Smooth muscle cell (in vitro differentiated cells): ENCODE measurements around the gene RAB33B. TPM values are rescaled to one million over a fixed set of nuclear protein-coding genes. Genes with fewer than 3 reads are reported as not detected.

Source experiments
- DNase-seq: peaks from one replicate; lab custom pipeline; 2025; ENCODE audit not compliant: unreplicated experiment; lab: John Stamatoyannopoulos, UW
- H2AFZ ChIP-seq: fragments of 200-600 bp; sonication (generic); 2 replicates; pipeline ENCODE4 v1.6.0; 2016; ENCODE audit warnings: antibody characterized with exemption, low read depth, mild to moderate bottlenecking
- H3F3A ChIP-seq: fragments of 200-600 bp; sonication (generic); 2 replicates; pipeline ENCODE4 v1.6.0; 2017; ENCODE audit warnings: antibody characterized with exemption, low read depth
- H3K27ac ChIP-seq: fragments of 200-600 bp; sonication (generic); 2 replicates; pipeline ENCODE4 v1.5.1; 2016; ENCODE audit warnings: low read depth, mild to moderate bottlenecking
- H3K27me3 ChIP-seq: fragments of 200-600 bp; sonication (generic); 2 replicates; pipeline ENCODE4 v1.6.1; 2016; ENCODE audit warnings: low read depth, mild to moderate bottlenecking
- H3K36me3 ChIP-seq: fragments of 200-600 bp; sonication (generic); 2 replicates; pipeline ENCODE4 v1.5.1; 2016; ENCODE audit warnings: low read depth
- H3K4me1 ChIP-seq: fragments of 200-600 bp; sonication (generic); 2 replicates; pipeline ENCODE4 v1.5.1; 2016; ENCODE audit warnings: low read depth
- H3K4me2 ChIP-seq: fragments of 200-600 bp; sonication (generic); 2 replicates; pipeline ENCODE4 v1.6.0; 2016; ENCODE audit warnings: mild to moderate bottlenecking
- H3K4me3 ChIP-seq: fragments of 200-600 bp; sonication (generic); 2 replicates; pipeline ENCODE4 v1.5.1; 2016; ENCODE audit warnings: mild to moderate bottlenecking
- H3K79me2 ChIP-seq: fragments of 200-600 bp; sonication (generic); 2 replicates; pipeline ENCODE4 v1.6.0; 2016; ENCODE audit warnings: low read depth, mild to moderate bottlenecking
- H3K9ac ChIP-seq: fragments of 200-600 bp; sonication (generic); 2 replicates; pipeline ENCODE4 v1.6.0; 2016; ENCODE audit warnings: low read depth
- H3K9me3 ChIP-seq: fragments of 200-600 bp; sonication (generic); replicated peaks from 2 replicates; pipeline ENCODE4 v1.5.1; 2016; ENCODE audit warnings: low read depth
- H4K20me1 ChIP-seq: fragments of 200-600 bp; sonication (generic); 2 replicates; pipeline ENCODE4 v1.6.0; 2016; ENCODE audit warnings: low read depth
- WGBS: methylation state at CpG from one replicate; pipeline ENCODE4 v1.1.7; 2016; ENCODE audit warnings: low lambda C conversion rate; 5-methylcytosine and 5-hydroxymethylcytosine counted together
- polyA plus RNA-seq: library from polyadenylated mRNA; unstranded; fragments of >200 nt; fragmentation: Nextera tagmentation; extraction: Ambion mirVana; gene quantifications from 2 replicates; pipeline ENCODE4 v1.2.1, GENCODE V29; 2016
- total RNA-seq: library from RNA; depleted of rRNA; stranded (reverse); fragments of >200 nt; gene quantifications from 2 replicates; pipeline ENCODE4 v1.2.3, GENCODE V29; 2014
- TF ChIP-seq, protein P1 (sequence below): fragments of 200-600 bp; sonication (generic); IDR thresholded peaks from 2 replicates; pipeline ENCODE4 v1.5.1; 2017; ENCODE audit warnings: borderline replicate concordance, mild to moderate bottlenecking, antibody characterized with exemption; ENCODE audit not compliant: insufficient read depth, poor library complexity, severe bottlenecking

RAB33B gene
- total and polyA plus RNA-seq, 2 experiments from 2014 or later, result 6.3 to 15.8 TPM

GRCh38 chr4:139484783-139485311, 30.9 kb downstream of the RAB33B start:
- H3F3A ChIP-seq, result no peaks in the 10 kb centered on the region
- no peak overlapping the region for H3K4me3 ChIP-seq
- no peak overlapping the region for H2AFZ ChIP-seq
- H3K4me1 ChIP-seq, result no peaks in the 10 kb centered on the region
- H3K36me3 ChIP-seq, result no peaks in the 10 kb centered on the region
- no peak for DNase-seq
- no peaks in the 10 kb centered on the region for H4K20me1 ChIP-seq
- no peak overlapping the region for H3K27ac ChIP-seq
- H3K9me3 ChIP-seq, result no peaks in the 10 kb centered on the region
- WGBS, result 83% methylated on average over 11 of the region's 11 CpGs
- H3K79me2 ChIP-seq, result no peaks in the 10 kb centered on the region
- TF ChIP-seq, protein P1, sequence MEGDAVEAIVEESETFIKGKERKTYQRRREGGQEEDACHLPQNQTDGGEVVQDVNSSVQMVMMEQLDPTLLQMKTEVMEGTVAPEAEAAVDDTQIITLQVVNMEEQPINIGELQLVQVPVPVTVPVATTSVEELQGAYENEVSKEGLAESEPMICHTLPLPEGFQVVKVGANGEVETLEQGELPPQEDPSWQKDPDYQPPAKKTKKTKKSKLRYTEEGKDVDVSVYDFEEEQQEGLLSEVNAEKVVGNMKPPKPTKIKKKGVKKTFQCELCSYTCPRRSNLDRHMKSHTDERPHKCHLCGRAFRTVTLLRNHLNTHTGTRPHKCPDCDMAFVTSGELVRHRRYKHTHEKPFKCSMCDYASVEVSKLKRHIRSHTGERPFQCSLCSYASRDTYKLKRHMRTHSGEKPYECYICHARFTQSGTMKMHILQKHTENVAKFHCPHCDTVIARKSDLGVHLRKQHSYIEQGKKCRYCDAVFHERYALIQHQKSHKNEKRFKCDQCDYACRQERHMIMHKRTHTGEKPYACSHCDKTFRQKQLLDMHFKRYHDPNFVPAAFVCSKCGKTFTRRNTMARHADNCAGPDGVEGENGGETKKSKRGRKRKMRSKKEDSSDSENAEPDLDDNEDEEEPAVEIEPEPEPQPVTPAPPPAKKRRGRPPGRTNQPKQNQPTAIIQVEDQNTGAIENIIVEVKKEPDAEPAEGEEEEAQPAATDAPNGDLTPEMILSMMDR, result no peak
- H3K4me2 ChIP-seq, result no peak overlapping the region
- H3K27me3 ChIP-seq, result no peaks in the 10 kb centered on the region
- H3K9ac ChIP-seq, result no peak overlapping the region

- H3K4me3 ChIP-seq, result no peak overlapping the region
- TF ChIP-seq, protein P1, result no peak
- 89% methylated on average over 3 of the region's 3 CpGs for WGBS
These were observed 34.5 kb downstream of the RAB33B start for GRCh38 chr4:139488442-139488841.

GRCh38 chr4:139489638-139490037, 35.7 kb downstream of the RAB33B start:
- Histone ChIP-seq H3K27ac (no peak overlapping the region), H3F3A (no peaks in the 10 kb centered on the region), H2AFZ (no peak overlapping the region), H3K4me3 (no peak overlapping the region), H3K79me2 (no peaks in the 10 kb centered on the region), H3K9me3 (no peaks in the 10 kb centered on the region), H3K4me2 (no peak overlapping the region), H3K4me1 (no peaks in the 10 kb centered on the region), H3K27me3 (no peaks in the 10 kb centered on the region), H3K9ac (no peak overlapping the region), H4K20me1 (no peaks in the 10 kb centered on the region), H3K36me3 (no peaks in the 10 kb centered on the region)
- TF ChIP-seq, protein P1, result no peak
- DNase-seq, result no peak

More at GRCh38 chr4:139488442-139488841, 34.5 kb downstream of the RAB33B start:
- Histone ChIP-seq H3K79me2 (no peaks in the 10 kb centered on the region), H3K4me2 (no peak overlapping the region), H3K9ac (no peak overlapping the region), H2AFZ (no peak overlapping the region), H3K27me3 (no peaks in the 10 kb centered on the region), H3K27ac (no peak overlapping the region), H3K9me3 (no peaks in the 10 kb centered on the region), H3K36me3 (no peaks in the 10 kb centered on the region), H4K20me1 (no peaks in the 10 kb centered on the region), H3F3A (no peaks in the 10 kb centered on the region), H3K4me1 (no peaks in the 10 kb centered on the region)
- no peak for DNase-seq

GRCh38 chr4:139492429-139492828, 38.5 kb downstream of the RAB33B start:
- Histone ChIP-seq H3F3A (no peaks in the 10 kb centered on the region), H3K27me3 (no peaks in the 10 kb centered on the region), H3K9me3 (no peaks in the 10 kb centered on the region), H3K27ac (no peak overlapping the region), H3K4me1 (no peaks in the 10 kb centered on the region), H3K36me3 (no peaks in the 10 kb centered on the region), H3K79me2 (no peaks in the 10 kb centered on the region), H3K4me3 (no peak overlapping the region), H4K20me1 (no peaks in the 10 kb centered on the region), H3K9ac (no peak overlapping the region), H2AFZ (no peak overlapping the region), H3K4me2 (no peak overlapping the region)
- no peak for DNase-seq
- 87% methylated on average over 2 of the region's 2 CpGs for WGBS
- TF ChIP-seq, protein P1, result no peak
